ENCODE measurements around the gene ANKS1B.

The ANKS1B gene

GRCh38 chr12:99567072-99567471, 417.7 kb downstream of the ANKS1B start:
- no peak for DNase-seq (ENCODE audit: low read depth)

- DNase-seq (ENCODE audit: low read depth), result no peak
Observed at GRCh38 chr12:99558109-99558508, 426.6 kb downstream of the ANKS1B start.

- DNase-seq (ENCODE audit: low read depth), result no peak
Observed at GRCh38 chr12:99553461-99553860, 431.3 kb downstream of the ANKS1B start.

GRCh38 chr12:99552022-99552421, 432.7 kb downstream of the ANKS1B start:
- DNase-seq (ENCODE audit: low read depth), result no peak

- no peak for DNase-seq (ENCODE audit: low read depth)
Observed at GRCh38 chr12:99549651-99550050, 435.1 kb downstream of the ANKS1B start.

GRCh38 chr12:99549196-99549595, 435.5 kb downstream of the ANKS1B start:
- no peak for DNase-seq (ENCODE audit: low read depth)

- no peak for DNase-seq (ENCODE audit: low read depth)
Observed at GRCh38 chr12:99544457-99544856, 440.3 kb downstream of the ANKS1B start.

GRCh38 chr12:99529966-99530365, 454.8 kb downstream of the ANKS1B start:
- no peak for DNase-seq (ENCODE audit: low read depth)

GRCh38 chr12:99528478-99528877, 456.3 kb downstream of the ANKS1B start:
- no peak for DNase-seq (ENCODE audit: low read depth)

- DNase-seq (ENCODE audit: low read depth), result no peak
Observed at GRCh38 chr12:99523853-99524252, 460.9 kb downstream of the ANKS1B start.

GRCh38 chr12:99522456-99522855, 462.3 kb downstream of the ANKS1B start:
- DNase-seq (ENCODE audit: low read depth), result no peak

- no peak for DNase-seq (ENCODE audit: low read depth)
Observed at GRCh38 chr12:99521664-99522063, 463.1 kb downstream of the ANKS1B start.

GRCh38 chr12:99513066-99513465, 471.7 kb downstream of the ANKS1B start:
- no peak for DNase-seq (ENCODE audit: low read depth)

- DNase-seq (ENCODE audit: low read depth), result no peak
Observed at GRCh38 chr12:99505805-99506204, 478.9 kb downstream of the ANKS1B start.

GRCh38 chr12:99498756-99499155, 486.0 kb downstream of the ANKS1B start:
- no peak for DNase-seq (ENCODE audit: low read depth)

- no peak for DNase-seq (ENCODE audit: low read depth)
Observed at GRCh38 chr12:99495799-99496198, 488.9 kb downstream of the ANKS1B start.

- DNase-seq (ENCODE audit: low read depth), result no peak
Observed at GRCh38 chr12:99493197-99493596, 491.5 kb downstream of the ANKS1B start.

GRCh38 chr12:99486277-99486676, 498.5 kb downstream of the ANKS1B start:
- no peak for DNase-seq (ENCODE audit: low read depth)

GRCh38 chr12:99479149-99479548, 505.6 kb downstream of the ANKS1B start:
- DNase-seq (ENCODE audit: low read depth), result no peak

GRCh38 chr12:99476956-99477355, 507.8 kb downstream of the ANKS1B start:
- no peak for DNase-seq (ENCODE audit: low read depth)

GRCh38 chr12:99455350-99456035, 529.2 kb downstream of the ANKS1B start:
- no peak for DNase-seq (ENCODE audit: low read depth)

GRCh38 chr12:99454539-99455172, 530.1 kb downstream of the ANKS1B start:
- no peak for DNase-seq (ENCODE audit: low read depth)

GRCh38 chr12:99453836-99454538, 530.7 kb downstream of the ANKS1B start:
- DNase-seq (ENCODE audit: low read depth), result no peak

Measured in stimulated activated CD8-positive, alpha-beta memory T cell treated with anti-CD3 and anti-CD28 coated beads, Interleukin-7, amount 100 ng/mL, for 24 hours (primary cell).